Measurements from ENCODE around the gene DHX58.

DNA sequence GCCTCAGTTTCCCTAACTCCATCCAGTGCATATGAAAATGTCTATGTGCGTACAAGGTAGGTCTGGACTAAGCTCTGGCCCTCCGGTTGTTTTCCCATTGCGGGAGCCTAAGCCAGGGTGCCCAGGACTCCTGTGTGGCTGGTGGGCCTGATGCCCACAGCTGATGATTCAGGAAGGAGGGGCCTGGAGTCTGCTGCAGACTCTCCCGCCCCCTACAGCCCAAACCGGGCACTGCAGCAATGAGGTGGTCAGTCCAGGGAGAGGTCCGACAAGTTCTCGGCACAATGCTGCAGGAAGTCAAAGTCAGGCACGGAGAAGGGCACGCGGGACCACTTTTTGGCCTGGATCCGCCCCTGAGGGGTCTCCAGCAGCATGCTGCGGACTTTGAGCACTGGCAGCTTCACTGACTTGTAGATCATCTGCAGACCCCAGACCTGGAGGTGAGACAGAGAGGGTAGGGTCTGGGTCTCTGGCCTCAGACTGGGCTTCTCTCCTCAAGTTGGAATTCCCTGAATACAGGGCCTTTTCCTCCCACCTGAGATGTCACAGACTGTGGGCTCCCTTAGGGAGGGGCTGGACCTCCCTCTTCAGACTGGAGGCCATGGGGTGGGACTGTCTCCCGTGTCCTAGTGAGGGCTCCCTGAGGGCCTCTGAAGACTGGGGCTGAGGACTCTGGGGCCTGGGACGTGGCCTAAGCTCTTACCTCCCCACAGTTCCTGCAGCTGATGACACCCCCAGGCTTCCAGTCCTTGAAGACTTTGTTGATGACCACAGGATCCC, 10.8 kb downstream of the DHX58 start:
- TF ChIP-seq POLR2A (IDR thresholded peaks at IDR 0.05), result no peak
- TF ChIP-seq, protein P1, sequence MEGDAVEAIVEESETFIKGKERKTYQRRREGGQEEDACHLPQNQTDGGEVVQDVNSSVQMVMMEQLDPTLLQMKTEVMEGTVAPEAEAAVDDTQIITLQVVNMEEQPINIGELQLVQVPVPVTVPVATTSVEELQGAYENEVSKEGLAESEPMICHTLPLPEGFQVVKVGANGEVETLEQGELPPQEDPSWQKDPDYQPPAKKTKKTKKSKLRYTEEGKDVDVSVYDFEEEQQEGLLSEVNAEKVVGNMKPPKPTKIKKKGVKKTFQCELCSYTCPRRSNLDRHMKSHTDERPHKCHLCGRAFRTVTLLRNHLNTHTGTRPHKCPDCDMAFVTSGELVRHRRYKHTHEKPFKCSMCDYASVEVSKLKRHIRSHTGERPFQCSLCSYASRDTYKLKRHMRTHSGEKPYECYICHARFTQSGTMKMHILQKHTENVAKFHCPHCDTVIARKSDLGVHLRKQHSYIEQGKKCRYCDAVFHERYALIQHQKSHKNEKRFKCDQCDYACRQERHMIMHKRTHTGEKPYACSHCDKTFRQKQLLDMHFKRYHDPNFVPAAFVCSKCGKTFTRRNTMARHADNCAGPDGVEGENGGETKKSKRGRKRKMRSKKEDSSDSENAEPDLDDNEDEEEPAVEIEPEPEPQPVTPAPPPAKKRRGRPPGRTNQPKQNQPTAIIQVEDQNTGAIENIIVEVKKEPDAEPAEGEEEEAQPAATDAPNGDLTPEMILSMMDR (IDR thresholded peaks at IDR 0.05), result peak; percentile 72 to 88 (median 80)
- TF ChIP-seq EP300 (IDR thresholded peaks at IDR 0.05), result no peak
- TF ChIP-seq POLR2AphosphoS5 (IDR thresholded peaks at IDR 0.05), result no peak
